Thyroid gland (tissue), 4 donors: Measurements from ENCODE around the gene C10orf71.

Experiments used
- POLR2A ChIP-seq, 2 donors: fragments of 450-650 bp; IDR thresholded peaks; one replicate each; pipeline ENCODE4 v1.6.1; 2017; ENCODE audit warnings: antibody characterized with exemption in 2 of 2, mild to moderate bottlenecking in 2 of 2, moderate library complexity in 1 of 2
- TF ChIP-seq, protein P1 (sequence below), 6 experiments: fragments of 200-600 bp in 3 of 6; fragments of 450-650 bp in 3 of 6; sonication (generic) in 3 of 6; IDR thresholded peaks; one replicate each; pipeline ENCODE4 v1.5.1; 2016 to 2019; ENCODE audit warnings: antibody characterized with exemption in 6 of 6, mild to moderate bottlenecking in 2 of 6, inconsistent platforms in 1 of 6, moderate library complexity in 1 of 6

DNA sequence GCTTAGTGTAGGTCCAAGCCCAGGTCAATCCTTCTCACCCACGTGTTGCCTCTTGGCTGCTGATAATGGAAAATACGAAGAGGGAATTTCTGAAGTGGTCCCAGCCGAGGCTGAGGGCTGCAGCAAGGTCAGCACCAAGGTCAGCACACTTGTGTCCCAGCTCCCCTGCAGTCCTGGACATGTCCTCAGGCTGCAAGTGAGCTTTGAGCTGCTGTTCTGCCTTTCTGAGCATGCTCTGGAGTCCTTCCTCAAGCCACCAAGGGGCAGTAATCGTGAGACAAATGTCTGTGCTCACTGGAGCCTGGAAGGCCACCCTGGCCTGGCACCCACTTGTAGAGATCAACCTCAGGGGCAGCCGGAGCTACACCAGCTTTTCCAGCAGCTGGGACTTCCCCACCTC, 68.6 kb downstream of the C10orf71 start:
- TF ChIP-seq, protein P1, sequence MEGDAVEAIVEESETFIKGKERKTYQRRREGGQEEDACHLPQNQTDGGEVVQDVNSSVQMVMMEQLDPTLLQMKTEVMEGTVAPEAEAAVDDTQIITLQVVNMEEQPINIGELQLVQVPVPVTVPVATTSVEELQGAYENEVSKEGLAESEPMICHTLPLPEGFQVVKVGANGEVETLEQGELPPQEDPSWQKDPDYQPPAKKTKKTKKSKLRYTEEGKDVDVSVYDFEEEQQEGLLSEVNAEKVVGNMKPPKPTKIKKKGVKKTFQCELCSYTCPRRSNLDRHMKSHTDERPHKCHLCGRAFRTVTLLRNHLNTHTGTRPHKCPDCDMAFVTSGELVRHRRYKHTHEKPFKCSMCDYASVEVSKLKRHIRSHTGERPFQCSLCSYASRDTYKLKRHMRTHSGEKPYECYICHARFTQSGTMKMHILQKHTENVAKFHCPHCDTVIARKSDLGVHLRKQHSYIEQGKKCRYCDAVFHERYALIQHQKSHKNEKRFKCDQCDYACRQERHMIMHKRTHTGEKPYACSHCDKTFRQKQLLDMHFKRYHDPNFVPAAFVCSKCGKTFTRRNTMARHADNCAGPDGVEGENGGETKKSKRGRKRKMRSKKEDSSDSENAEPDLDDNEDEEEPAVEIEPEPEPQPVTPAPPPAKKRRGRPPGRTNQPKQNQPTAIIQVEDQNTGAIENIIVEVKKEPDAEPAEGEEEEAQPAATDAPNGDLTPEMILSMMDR (IDR thresholded peaks at IDR 0.05) = no peak
- no peak for TF ChIP-seq POLR2A (IDR thresholded peaks at IDR 0.05)
